Measurements from ENCODE around the gene MEGF9.
"Not testable (repeated sequence)": the region's sequence is repeated elsewhere in the genome, so short reads cannot be mapped to it uniquely, and the experiment has no call there.

DNA sequence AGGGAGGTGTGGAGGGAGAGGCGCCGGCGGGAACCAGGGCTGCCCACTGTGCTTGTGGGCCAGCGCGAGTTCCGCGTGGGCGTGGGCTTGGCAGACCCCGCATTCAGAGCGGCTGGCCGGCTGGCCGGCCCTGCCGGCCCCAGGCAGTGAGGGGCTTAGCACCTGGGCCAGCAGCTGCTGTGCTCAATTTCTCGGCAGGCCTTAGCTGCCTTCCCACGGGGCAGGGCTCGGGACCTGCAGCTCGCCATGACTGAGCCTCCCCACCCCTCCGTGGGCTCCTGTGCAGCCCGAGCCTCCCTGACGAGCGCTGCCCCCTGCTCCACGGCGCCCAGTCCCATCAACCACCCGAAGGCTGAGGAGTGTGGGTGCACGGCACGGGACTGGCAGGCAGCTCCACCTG lies 32.1 kb upstream of the MEGF9 start:
- TF ChIP-seq, protein P1, sequence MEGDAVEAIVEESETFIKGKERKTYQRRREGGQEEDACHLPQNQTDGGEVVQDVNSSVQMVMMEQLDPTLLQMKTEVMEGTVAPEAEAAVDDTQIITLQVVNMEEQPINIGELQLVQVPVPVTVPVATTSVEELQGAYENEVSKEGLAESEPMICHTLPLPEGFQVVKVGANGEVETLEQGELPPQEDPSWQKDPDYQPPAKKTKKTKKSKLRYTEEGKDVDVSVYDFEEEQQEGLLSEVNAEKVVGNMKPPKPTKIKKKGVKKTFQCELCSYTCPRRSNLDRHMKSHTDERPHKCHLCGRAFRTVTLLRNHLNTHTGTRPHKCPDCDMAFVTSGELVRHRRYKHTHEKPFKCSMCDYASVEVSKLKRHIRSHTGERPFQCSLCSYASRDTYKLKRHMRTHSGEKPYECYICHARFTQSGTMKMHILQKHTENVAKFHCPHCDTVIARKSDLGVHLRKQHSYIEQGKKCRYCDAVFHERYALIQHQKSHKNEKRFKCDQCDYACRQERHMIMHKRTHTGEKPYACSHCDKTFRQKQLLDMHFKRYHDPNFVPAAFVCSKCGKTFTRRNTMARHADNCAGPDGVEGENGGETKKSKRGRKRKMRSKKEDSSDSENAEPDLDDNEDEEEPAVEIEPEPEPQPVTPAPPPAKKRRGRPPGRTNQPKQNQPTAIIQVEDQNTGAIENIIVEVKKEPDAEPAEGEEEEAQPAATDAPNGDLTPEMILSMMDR (conservative IDR thresholded peaks at IDR 0.05; ENCODE audit: low read length), result not testable (repeated sequence)
- TF ChIP-seq EZH2phosphoT487 (IDR thresholded peaks at IDR 0.05; ENCODE audit: borderline replicate concordance, low read depth, low read length), result not testable (repeated sequence)

Measured in OCI-LY7 (cell line).